ENCODE data around the gene TOE1.

TOE1 gene

GRCh38 chr1:45355683-45356082 lies 15.7 kb downstream of the TOE1 start:
- TF ChIP-seq EGR1 (IDR thresholded peaks at IDR 0.05) (no peak), NFIC (IDR thresholded peaks at IDR 0.05) (no peak), MAX (IDR thresholded peaks at IDR 0.05) (no peak), CREB1 (IDR thresholded peaks at IDR 0.05; ENCODE audit: low read depth) (no peak), TAF1 (IDR thresholded peaks at IDR 0.05; ENCODE audit: low read depth) (no peak), CEBPB (IDR thresholded peaks at IDR 0.05) (no peak), EP300 (IDR thresholded peaks at IDR 0.05; ENCODE audit: borderline replicate concordance) (no peak), FOXM1 (IDR thresholded peaks at IDR 0.05; ENCODE audit: borderline replicate concordance, low read depth) (no peak), RAD21 (IDR thresholded peaks at IDR 0.05; ENCODE audit: low read depth) (no peak), YY1 (IDR thresholded peaks at IDR 0.05; ENCODE audit: low read depth) (no peak), TCF12 (IDR thresholded peaks at IDR 0.05; ENCODE audit: low read depth) (no peak), USF1 (IDR thresholded peaks at IDR 0.05) (no peak)

GRCh38 chr1:45356186-45356585 lies 16.2 kb downstream of the TOE1 start:
- no peak for TF ChIP-seq EP300 (IDR thresholded peaks at IDR 0.05; ENCODE audit: borderline replicate concordance)
- TF ChIP-seq TCF12 (IDR thresholded peaks at IDR 0.05; ENCODE audit: low read depth) = no peak
- TF ChIP-seq REST (IDR thresholded peaks at IDR 0.05; ENCODE audit: low read depth) = no peak
- no peak for TF ChIP-seq EGR1 (IDR thresholded peaks at IDR 0.05)
- TF ChIP-seq CREB1 (IDR thresholded peaks at IDR 0.05; ENCODE audit: low read depth) = no peak
- no peak for TF ChIP-seq CEBPB (IDR thresholded peaks at IDR 0.05)
- no peak for TF ChIP-seq YY1 (IDR thresholded peaks at IDR 0.05; ENCODE audit: low read depth)
- TF ChIP-seq USF1 (IDR thresholded peaks at IDR 0.05) = no peak
- TF ChIP-seq FOXM1 (IDR thresholded peaks at IDR 0.05; ENCODE audit: borderline replicate concordance, low read depth) = no peak
- TF ChIP-seq RAD21 (IDR thresholded peaks at IDR 0.05; ENCODE audit: low read depth) = no peak
- TF ChIP-seq MAX (IDR thresholded peaks at IDR 0.05) = no peak
- TF ChIP-seq NFIC (IDR thresholded peaks at IDR 0.05) = no peak

GRCh38 chr1:45359882-45360513 lies 20.0 kb downstream of the TOE1 start:
- TF ChIP-seq RAD21 (IDR thresholded peaks at IDR 0.05; ENCODE audit: low read depth) (peak; percentile 81), NFIC (IDR thresholded peaks at IDR 0.05) (no peak), ZBTB7A (IDR thresholded peaks at IDR 0.05; ENCODE audit: low read depth) (no peak), CEBPB (IDR thresholded peaks at IDR 0.05) (no peak), TAF1 (IDR thresholded peaks at IDR 0.05; ENCODE audit: low read depth) (no peak), MAX (IDR thresholded peaks at IDR 0.05) (no peak)

- no peak for TF ChIP-seq FOXM1 (IDR thresholded peaks at IDR 0.05; ENCODE audit: borderline replicate concordance, low read depth)
- no peak for TF ChIP-seq MAX (IDR thresholded peaks at IDR 0.05)
- TF ChIP-seq YY1 (IDR thresholded peaks at IDR 0.05; ENCODE audit: low read depth) = no peak
- TF ChIP-seq EGR1 (IDR thresholded peaks at IDR 0.05) = no peak
- no peak for TF ChIP-seq CEBPB (IDR thresholded peaks at IDR 0.05)
- no peak for TF ChIP-seq TCF12 (IDR thresholded peaks at IDR 0.05; ENCODE audit: low read depth)
These were observed 24.3 kb downstream of the TOE1 start for GRCh38 chr1:45364294-45364693.

GRCh38 chr1:45365051-45365450 lies 25.1 kb downstream of the TOE1 start:
- no peak for TF ChIP-seq NFIC (IDR thresholded peaks at IDR 0.05)
- no peak for TF ChIP-seq EP300 (IDR thresholded peaks at IDR 0.05; ENCODE audit: borderline replicate concordance)
- no peak for TF ChIP-seq ZBTB7A (IDR thresholded peaks at IDR 0.05; ENCODE audit: low read depth)
- TF ChIP-seq REST (IDR thresholded peaks at IDR 0.05; ENCODE audit: low read depth) = no peak

GRCh38 chr1:45370575-45370974 lies 30.6 kb downstream of the TOE1 start:
- TF ChIP-seq MAX (IDR thresholded peaks at IDR 0.05) (no peak), TCF12 (IDR thresholded peaks at IDR 0.05; ENCODE audit: low read depth) (no peak), NFIC (IDR thresholded peaks at IDR 0.05) (no peak), ZBTB7A (IDR thresholded peaks at IDR 0.05; ENCODE audit: low read depth) (no peak)

Measured in Ishikawa (cell line).